ENCODE measurements around the gene BRD1.

The BRD1 gene

GRCh38 chr22:49827853-49828598 lies at the start of gene BRD1:
TSS of gene BRD1 (minus strand) at chr22:49827873. CDS start at chr22:49824317, 3,556 bp downstream.
- peak; percentile 45 for DNase-seq (ENCODE audit: low read depth)

- DNase-seq (ENCODE audit: low read depth): no peak
Observed at GRCh38 chr22:49873228-49873940, 45.7 kb upstream of the BRD1 start.

GRCh38 chr22:49872347-49872746 lies 44.7 kb upstream of the BRD1 start:
- no peak for DNase-seq (ENCODE audit: low read depth)

- DNase-seq (ENCODE audit: low read depth): no peak
Observed at GRCh38 chr22:49871482-49871881, 43.8 kb upstream of the BRD1 start.

- DNase-seq (ENCODE audit: low read depth): no peak
Observed at GRCh38 chr22:49869845-49870712, 42.4 kb upstream of the BRD1 start.

- DNase-seq (ENCODE audit: low read depth): no peak
Observed at GRCh38 chr22:49869086-49869830, 41.6 kb upstream of the BRD1 start.

GRCh38 chr22:49867303-49868265 lies 39.9 kb upstream of the BRD1 start:
- no peak for DNase-seq (ENCODE audit: low read depth)

GRCh38 chr22:49866646-49867045 lies 39.0 kb upstream of the BRD1 start:
- no peak for DNase-seq (ENCODE audit: low read depth)

GRCh38 chr22:49866134-49866533 lies 38.5 kb upstream of the BRD1 start:
- no peak for DNase-seq (ENCODE audit: low read depth)

- DNase-seq (ENCODE audit: low read depth): no peak
Observed at GRCh38 chr22:49865156-49865555, 37.5 kb upstream of the BRD1 start.

- DNase-seq (ENCODE audit: low read depth): no peak
Observed at GRCh38 chr22:49863931-49864330, 36.3 kb upstream of the BRD1 start.

GRCh38 chr22:49862496-49862776 lies 34.8 kb upstream of the BRD1 start:
- DNase-seq (ENCODE audit: low read depth): no peak

- DNase-seq (ENCODE audit: low read depth): no peak
Observed at GRCh38 chr22:49861642-49862495, 34.2 kb upstream of the BRD1 start.

GRCh38 chr22:49858827-49859226 lies 31.2 kb upstream of the BRD1 start:
- no peak for DNase-seq (ENCODE audit: low read depth)

GRCh38 chr22:49856766-49857618 lies 29.3 kb upstream of the BRD1 start:
- no peak for DNase-seq (ENCODE audit: low read depth)

- DNase-seq (ENCODE audit: low read depth): no peak
Observed at GRCh38 chr22:49856343-49856742, 28.7 kb upstream of the BRD1 start.

- no peak for DNase-seq (ENCODE audit: low read depth)
Observed at GRCh38 chr22:49855251-49855911, 27.7 kb upstream of the BRD1 start.

Data from activated T-helper 1 cell treated with Interleukin-2 at 50 U/mL for 16 hours (primary cell).